Kidney epithelial cell (primary cell): ENCODE measurements around the gene ZCCHC14. TPM values are rescaled to one million over a fixed set of nuclear protein-coding genes. Genes with fewer than 3 reads are reported as not detected.
"Not testable (repeated sequence)": the region's sequence is repeated elsewhere in the genome, so short reads cannot be mapped to it uniquely, and the experiment has no call there.

Experiments used
- DNase-seq: peaks from one replicate; pipeline ENCODE4 v3.0.0-alpha.2; 2010; ENCODE audit warnings: low read depth
- H3K27me3 ChIP-seq: 2 replicates; pipeline ENCODE4 v1.6.0; 2011; ENCODE audit warnings: low read length; ENCODE audit not compliant: control insufficient read depth, insufficient read depth
- H3K36me3 ChIP-seq: 2 replicates; pipeline ENCODE4 v1.5.1; 2011; ENCODE audit warnings: low read length; ENCODE audit not compliant: control insufficient read depth, insufficient read depth
- H3K4me3 ChIP-seq: 2 replicates; pipeline ENCODE4 v1.5.1; 2011; ENCODE audit warnings: low read depth, mild to moderate bottlenecking, control low read depth, low read length
- total RNA-seq: library from RNA; depleted of rRNA; stranded (reverse); fragments of >200 nt; gene quantifications from 2 replicates; pipeline ENCODE4 v1.2.3, GENCODE V29; 2015
- TF ChIP-seq, protein P1 (sequence below): IDR thresholded peaks from 2 replicates; pipeline ENCODE4 v1.5.1; 2011; ENCODE audit warnings: mild to moderate bottlenecking, moderate library complexity, low read length, control low read depth, inconsistent platforms; ENCODE audit not compliant: insufficient read depth, poor library complexity, severe bottlenecking

Gene ZCCHC14
- total RNA-seq, 1 donor from 2014 or later, result 34.6 TPM

DNA sequence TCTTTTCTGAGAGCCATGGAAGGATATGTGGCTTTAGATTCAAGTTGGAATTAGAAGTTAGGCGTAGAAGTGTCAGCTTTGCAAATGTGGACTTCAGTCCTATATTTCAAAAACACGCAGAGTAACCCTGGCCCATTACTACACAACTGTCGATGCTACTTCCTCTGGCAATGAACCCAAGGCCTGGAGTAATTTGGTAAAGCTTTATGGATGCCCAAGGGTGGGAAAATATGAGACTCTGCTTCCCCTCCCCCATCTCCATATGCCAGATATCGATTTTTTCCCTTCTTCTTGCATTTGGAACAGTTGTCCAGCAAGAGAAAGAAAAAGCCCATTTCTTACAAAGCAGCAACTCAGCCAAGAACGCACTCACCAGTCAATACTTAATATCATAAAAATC lies 103.6 kb downstream of the ZCCHC14 start:
- Histone ChIP-seq H3K27me3 (no peaks in the 10 kb centered on the region), H3K36me3 (no peaks in the 10 kb centered on the region), H3K4me3 (no peak overlapping the region)
- TF ChIP-seq, protein P1, sequence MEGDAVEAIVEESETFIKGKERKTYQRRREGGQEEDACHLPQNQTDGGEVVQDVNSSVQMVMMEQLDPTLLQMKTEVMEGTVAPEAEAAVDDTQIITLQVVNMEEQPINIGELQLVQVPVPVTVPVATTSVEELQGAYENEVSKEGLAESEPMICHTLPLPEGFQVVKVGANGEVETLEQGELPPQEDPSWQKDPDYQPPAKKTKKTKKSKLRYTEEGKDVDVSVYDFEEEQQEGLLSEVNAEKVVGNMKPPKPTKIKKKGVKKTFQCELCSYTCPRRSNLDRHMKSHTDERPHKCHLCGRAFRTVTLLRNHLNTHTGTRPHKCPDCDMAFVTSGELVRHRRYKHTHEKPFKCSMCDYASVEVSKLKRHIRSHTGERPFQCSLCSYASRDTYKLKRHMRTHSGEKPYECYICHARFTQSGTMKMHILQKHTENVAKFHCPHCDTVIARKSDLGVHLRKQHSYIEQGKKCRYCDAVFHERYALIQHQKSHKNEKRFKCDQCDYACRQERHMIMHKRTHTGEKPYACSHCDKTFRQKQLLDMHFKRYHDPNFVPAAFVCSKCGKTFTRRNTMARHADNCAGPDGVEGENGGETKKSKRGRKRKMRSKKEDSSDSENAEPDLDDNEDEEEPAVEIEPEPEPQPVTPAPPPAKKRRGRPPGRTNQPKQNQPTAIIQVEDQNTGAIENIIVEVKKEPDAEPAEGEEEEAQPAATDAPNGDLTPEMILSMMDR, result no peak
- no peak for DNase-seq

- Histone ChIP-seq H3K27me3 (no peaks in the 10 kb centered on the region), H3K36me3 (no peaks in the 10 kb centered on the region), H3K4me3 (no peak overlapping the region)
- TF ChIP-seq, protein P1, result no peak
- no peak for DNase-seq
These were observed 104.0 kb downstream of the ZCCHC14 start for GRCh38 chr16:87388818-87389134.

- Histone ChIP-seq H3K4me3 (no peak overlapping the region), H3K36me3 (no peaks in the 10 kb centered on the region), H3K27me3 (no peaks in the 10 kb centered on the region)
- TF ChIP-seq, protein P1, result no peak
- peak; percentile 99 for DNase-seq
These were observed 104.6 kb downstream of the ZCCHC14 start for GRCh38 chr16:87387942-87388817.

DNA sequence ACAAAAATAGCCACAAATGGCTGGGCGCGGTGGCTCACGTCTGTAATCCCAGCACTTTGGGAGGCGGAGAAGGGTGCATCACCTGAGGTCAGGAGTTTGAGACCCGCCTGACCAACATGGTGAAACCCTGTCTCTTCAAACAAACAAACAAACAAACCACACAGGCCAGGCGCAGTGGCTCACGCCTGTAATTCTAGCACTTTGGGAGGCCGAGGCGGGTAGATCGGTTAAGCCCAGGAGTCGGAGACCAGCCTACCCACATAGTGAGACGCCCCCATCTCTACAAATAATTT lies 108.0 kb downstream of the ZCCHC14 start:
- H3K4me3 ChIP-seq, result peak overlapping the region; percentile 77

DNA sequence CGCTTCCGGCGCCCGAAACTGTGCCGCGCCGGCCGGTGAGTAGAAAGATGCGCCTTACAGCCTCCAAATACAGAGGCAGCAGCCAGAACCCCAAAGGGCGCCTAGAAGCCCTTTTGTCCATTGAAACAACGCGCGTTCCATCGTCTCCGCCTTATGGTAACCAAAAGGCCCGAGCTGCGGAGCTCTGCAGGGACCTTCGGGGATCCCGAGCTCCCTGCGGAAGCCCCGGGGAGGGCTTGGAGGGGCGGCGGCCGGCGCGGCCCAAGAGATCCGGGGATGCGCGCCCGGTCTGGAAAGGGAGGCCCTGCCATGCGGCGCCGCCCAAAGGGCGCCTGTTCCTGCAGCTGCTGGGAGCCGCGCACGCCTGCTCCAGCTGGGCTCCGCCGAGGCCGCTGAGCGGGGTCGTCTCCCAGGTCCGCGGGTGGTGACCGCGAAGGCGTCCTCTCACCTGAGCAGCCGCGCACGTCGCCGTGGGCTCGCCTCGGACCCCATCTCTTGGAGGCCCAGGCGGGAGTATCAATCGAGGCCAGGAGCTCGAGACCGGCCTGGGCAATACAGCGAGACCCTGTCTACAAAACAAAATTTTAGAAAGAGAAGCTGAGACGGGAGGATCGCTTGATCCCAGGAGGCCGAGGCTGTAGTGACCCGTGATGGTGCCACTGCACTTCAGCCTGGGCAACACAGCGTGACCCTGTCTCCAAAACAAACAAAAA lies 108.5 kb downstream of the ZCCHC14 start:
- no peaks in the 10 kb centered on the region for H3K27me3 ChIP-seq
- no peak for DNase-seq
- peak overlapping the region; percentile 77 for H3K4me3 ChIP-seq
- TF ChIP-seq, protein P1, result no peak
- no peaks in the 10 kb centered on the region for H3K36me3 ChIP-seq

More for the DNA sequence above, 108.0 kb downstream of the ZCCHC14 start:
- H3K27me3 ChIP-seq, DNase-seq, H3K36me3 ChIP-seq: not testable (repeated sequence)

DNA sequence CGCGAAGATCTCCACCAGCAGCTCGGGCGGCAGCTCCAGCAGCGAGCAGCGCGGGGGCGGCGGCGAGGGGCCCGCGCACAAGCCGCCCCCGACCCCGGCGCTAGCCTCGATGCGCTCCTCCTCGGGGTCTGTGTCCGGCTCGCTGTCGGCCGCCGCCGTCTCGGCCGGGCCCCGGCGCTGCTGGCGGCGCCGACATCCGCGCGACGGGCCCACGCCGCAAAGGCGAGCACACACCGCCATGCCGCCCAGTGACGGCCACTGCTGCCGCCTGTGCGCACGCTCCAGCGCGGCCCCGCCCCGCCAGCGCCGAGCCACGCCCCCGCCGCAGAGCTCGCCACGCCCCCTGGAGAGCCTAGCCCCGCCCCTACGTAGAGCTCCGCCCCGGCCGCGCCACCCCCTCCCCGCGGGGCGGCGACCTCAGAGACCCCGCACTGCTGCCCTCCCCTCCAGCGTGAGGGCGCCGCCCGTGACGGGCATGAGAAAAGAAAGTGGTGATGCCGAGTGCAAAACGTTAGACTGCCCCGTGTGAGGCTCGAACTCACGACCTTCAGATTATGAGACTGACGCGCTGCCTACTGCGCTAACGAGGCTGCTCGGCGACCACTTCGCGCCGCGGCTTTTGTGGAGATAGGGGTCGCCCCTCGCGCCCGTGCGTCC lies 109.2 kb downstream of the ZCCHC14 start, which contains the start of gene FBXO31:
FBXO31 (minus strand) TSS at position 272 of the 657 bp plus-strand sequence; CDS start at position 240, 32 bp downstream.
- DNase-seq, result no peak
- Histone ChIP-seq H3K36me3 (no peaks in the 10 kb centered on the region), H3K27me3 (no peaks in the 10 kb centered on the region), H3K4me3 (peak within 1 kb of the TSS; percentile 77)
- TF ChIP-seq, protein P1, result no peak
